ENCODE results near the gene TLNRD1.
A peak's percentile ranks its signal among the peaks of the same experiment; 100 is the strongest.

TLNRD1 gene

GRCh38 chr15:80986487-80986886, 14.2 kb upstream of the TLNRD1 start:
- intact Hi-C loops (cut with micrococcal nuclease), result no loop called here
- Mint-ChIP-seq H3K9me3 (no peaks in the 10 kb centered on the region), H3K27ac (peak overlapping the region; percentile 1), H3K4me1 (ENCODE audit: low read depth) (peaks cover 64% of the 10 kb centered on the region), H3K36me3 (ENCODE audit: low read depth) (peaks cover 52% of the 10 kb centered on the region), H3K27me3 (no peaks in the 10 kb centered on the region), H3K4me3 (no peak overlapping the region)

- Mint-ChIP-seq H3K27me3 (no peaks in the 10 kb centered on the region), H3K9me3 (no peaks in the 10 kb centered on the region), H3K4me3 (peak overlapping the region; percentile 90), H3K4me1 (ENCODE audit: low read depth) (peaks cover 66% of the 10 kb centered on the region), H3K36me3 (ENCODE audit: low read depth) (peaks cover 36% of the 10 kb centered on the region), H3K27ac (peak overlapping the region; percentile 97)
- intact Hi-C loops (cut with micrococcal nuclease), result no loop called here
Observed at GRCh38 chr15:80988148-80988796, 12.5 kb upstream of the TLNRD1 start.

- Mint-ChIP-seq H3K4me1 (ENCODE audit: low read depth) (peaks cover 62% of the 10 kb centered on the region), H3K9me3 (no peaks in the 10 kb centered on the region), H3K27me3 (no peaks in the 10 kb centered on the region), H3K27ac (peak overlapping the region; percentile 97), H3K4me3 (peak overlapping the region; percentile 90), H3K36me3 (ENCODE audit: low read depth) (peaks cover 32% of the 10 kb centered on the region)
- intact Hi-C loops (cut with micrococcal nuclease), result loop anchor here (1.0 kb wide), 1 partner anchor 34 kb away; no protein-coding TSS in a partner anchor
Observed at GRCh38 chr15:80989081-80989517, 11.6 kb upstream of the TLNRD1 start.

- Mint-ChIP-seq H3K9me3 (no peaks in the 10 kb centered on the region), H3K27ac (peak within 1 kb of the TSS; percentile 97), H3K4me3 (peak within 1 kb of the TSS; percentile 90), H3K27me3 (peaks cover 3% of the 10 kb centered on the region), H3K36me3 (ENCODE audit: low read depth) (peaks cover 32% of the 10 kb centered on the region), H3K4me1 (ENCODE audit: low read depth) (peaks cover 56% of the 10 kb centered on the region)
- intact Hi-C loops (cut with micrococcal nuclease), result loop anchor here (1.0 kb wide), 2 partner anchors 11 to 34 kb away; partner anchors contain the start of gene TLNRD1
Observed at GRCh38 chr15:80989518-80990478, 10.9 kb upstream of the TLNRD1 start, which contains the start of gene MESD. Gene MESD, minus strand, starts transcription at chr15:80989819. Its CDS starts 28 bp downstream, at chr15:80989791.

- Mint-ChIP-seq H3K4me1 (ENCODE audit: low read depth) (peaks cover 47% of the 10 kb centered on the region), H3K4me3 (no peak overlapping the region), H3K36me3 (ENCODE audit: low read depth) (peaks cover 30% of the 10 kb centered on the region), H3K27ac (peak overlapping the region; percentile 52), H3K27me3 (peaks cover 3% of the 10 kb centered on the region), H3K9me3 (no peaks in the 10 kb centered on the region)
- intact Hi-C loops (cut with micrococcal nuclease), result loop anchor here (1.0 kb wide), 1 partner anchor 9 kb away; the partner anchor contains the start of gene TLNRD1
Observed at GRCh38 chr15:80990955-80991354, 9.8 kb upstream of the TLNRD1 start.

GRCh38 chr15:80991421-80991820, 9.3 kb upstream of the TLNRD1 start:
- H3K4me3 Mint-ChIP-seq, result no peak overlapping the region
- peaks cover 3% of the 10 kb centered on the region for H3K27me3 Mint-ChIP-seq
- H3K36me3 Mint-ChIP-seq (ENCODE audit: low read depth), result peaks cover 27% of the 10 kb centered on the region
- intact Hi-C loops (cut with micrococcal nuclease), result no loop called here
- H3K9me3 Mint-ChIP-seq, result no peaks in the 10 kb centered on the region
- peaks cover 43% of the 10 kb centered on the region for H3K4me1 Mint-ChIP-seq (ENCODE audit: low read depth)
- peak overlapping the region; percentile 52 for H3K27ac Mint-ChIP-seq

GRCh38 chr15:80992006-80992405, 8.7 kb upstream of the TLNRD1 start:
- Mint-ChIP-seq H3K4me3 (no peak overlapping the region), H3K9me3 (no peaks in the 10 kb centered on the region), H3K27ac (peak overlapping the region; percentile 52), H3K4me1 (ENCODE audit: low read depth) (peaks cover 37% of the 10 kb centered on the region), H3K27me3 (peaks cover 3% of the 10 kb centered on the region), H3K36me3 (ENCODE audit: low read depth) (peaks cover 23% of the 10 kb centered on the region)
- intact Hi-C loops (cut with micrococcal nuclease), result no loop called here

- H3K4me3 Mint-ChIP-seq, result no peak overlapping the region
- H3K27ac Mint-ChIP-seq, result no peak overlapping the region
- H3K4me1 Mint-ChIP-seq (ENCODE audit: low read depth), result peaks cover 37% of the 10 kb centered on the region
- no peaks in the 10 kb centered on the region for H3K9me3 Mint-ChIP-seq
- intact Hi-C loops (cut with micrococcal nuclease), result no loop called here
- peaks cover 22% of the 10 kb centered on the region for H3K36me3 Mint-ChIP-seq (ENCODE audit: low read depth)
- H3K27me3 Mint-ChIP-seq, result peaks cover 3% of the 10 kb centered on the region
Observed at GRCh38 chr15:80992441-80992840, 8.3 kb upstream of the TLNRD1 start.

- Mint-ChIP-seq H3K4me3 (no peak overlapping the region), H3K4me1 (ENCODE audit: low read depth) (peaks cover 29% of the 10 kb centered on the region), H3K27ac (no peak overlapping the region), H3K36me3 (ENCODE audit: low read depth) (peaks cover 8% of the 10 kb centered on the region), H3K9me3 (no peaks in the 10 kb centered on the region), H3K27me3 (peaks cover 3% of the 10 kb centered on the region)
- intact Hi-C loops (cut with micrococcal nuclease), result no loop called here
Observed at GRCh38 chr15:80996247-80996646, 4.5 kb upstream of the TLNRD1 start.

GRCh38 chr15:80997692-80998091, 3.0 kb upstream of the TLNRD1 start:
- intact Hi-C loops (cut with micrococcal nuclease), result no loop called here
- no peaks in the 10 kb centered on the region for H3K9me3 Mint-ChIP-seq
- peaks cover 22% of the 10 kb centered on the region for H3K36me3 Mint-ChIP-seq (ENCODE audit: low read depth)
- peak overlapping the region; percentile 16 for H3K27ac Mint-ChIP-seq
- peaks cover 3% of the 10 kb centered on the region for H3K27me3 Mint-ChIP-seq
- H3K4me3 Mint-ChIP-seq, result no peak overlapping the region
- H3K4me1 Mint-ChIP-seq (ENCODE audit: low read depth), result peaks cover 16% of the 10 kb centered on the region

GRCh38 chr15:80998251-80998650, 2.5 kb upstream of the TLNRD1 start:
- no peaks in the 10 kb centered on the region for H3K9me3 Mint-ChIP-seq
- H3K27ac Mint-ChIP-seq, result no peak overlapping the region
- H3K4me1 Mint-ChIP-seq (ENCODE audit: low read depth), result peaks cover 20% of the 10 kb centered on the region
- H3K27me3 Mint-ChIP-seq, result peaks cover 3% of the 10 kb centered on the region
- intact Hi-C loops (cut with micrococcal nuclease), result no loop called here
- H3K4me3 Mint-ChIP-seq, result no peak overlapping the region
- H3K36me3 Mint-ChIP-seq (ENCODE audit: low read depth), result peaks cover 28% of the 10 kb centered on the region

GRCh38 chr15:80999623-81000036, 1.1 kb upstream of the TLNRD1 start:
- H3K4me3 Mint-ChIP-seq, result peak overlapping the region; percentile 83
- peak overlapping the region; percentile 95 for H3K27ac Mint-ChIP-seq
- H3K27me3 Mint-ChIP-seq, result peaks cover under 1% of the 10 kb centered on the region
- intact Hi-C loops (cut with micrococcal nuclease), result loop anchor here (1.0 to 5.0 kb wide), 5 partner anchors 9 to 268 kb away; no protein-coding TSS in a partner anchor
- H3K36me3 Mint-ChIP-seq (ENCODE audit: low read depth), result peaks cover 41% of the 10 kb centered on the region
- no peaks in the 10 kb centered on the region for H3K9me3 Mint-ChIP-seq
- peaks cover 33% of the 10 kb centered on the region for H3K4me1 Mint-ChIP-seq (ENCODE audit: low read depth)

GRCh38 chr15:81000144-81000623, 539 bp upstream of the TLNRD1 start:
- H3K9me3 Mint-ChIP-seq, result no peaks in the 10 kb centered on the region

More at GRCh38 chr15:81000144-81000623, 539 bp upstream of the TLNRD1 start:
- Mint-ChIP-seq H3K36me3 (ENCODE audit: low read depth) (peaks cover 44% of the 10 kb centered on the region), H3K27ac (peak overlapping the region; percentile 95), H3K27me3 (no peaks in the 10 kb centered on the region), H3K4me3 (peak overlapping the region; percentile 83), H3K4me1 (ENCODE audit: low read depth) (peaks cover 37% of the 10 kb centered on the region)
- intact Hi-C loops (cut with micrococcal nuclease), result loop anchor here (1.0 to 5.0 kb wide), 5 partner anchors 10 to 267 kb away; no protein-coding TSS in a partner anchor
